G401.6 (cell line): ENCODE results near the gene GPR173.
A peak's percentile ranks its signal among the peaks of the same experiment; 100 is the strongest.

Experiments used
- FAIRE-seq: peaks from 2 replicates; lab custom pipeline; 2012; peaks lifted over from hg19 to GRCh38; lab: Jason Lieb, UNC

The GPR173 gene

GRCh38 chrX:53071604-53072417 is 23.2 kb downstream of the GPR173 start:
- peak; percentile 94 for FAIRE-seq

DNA sequence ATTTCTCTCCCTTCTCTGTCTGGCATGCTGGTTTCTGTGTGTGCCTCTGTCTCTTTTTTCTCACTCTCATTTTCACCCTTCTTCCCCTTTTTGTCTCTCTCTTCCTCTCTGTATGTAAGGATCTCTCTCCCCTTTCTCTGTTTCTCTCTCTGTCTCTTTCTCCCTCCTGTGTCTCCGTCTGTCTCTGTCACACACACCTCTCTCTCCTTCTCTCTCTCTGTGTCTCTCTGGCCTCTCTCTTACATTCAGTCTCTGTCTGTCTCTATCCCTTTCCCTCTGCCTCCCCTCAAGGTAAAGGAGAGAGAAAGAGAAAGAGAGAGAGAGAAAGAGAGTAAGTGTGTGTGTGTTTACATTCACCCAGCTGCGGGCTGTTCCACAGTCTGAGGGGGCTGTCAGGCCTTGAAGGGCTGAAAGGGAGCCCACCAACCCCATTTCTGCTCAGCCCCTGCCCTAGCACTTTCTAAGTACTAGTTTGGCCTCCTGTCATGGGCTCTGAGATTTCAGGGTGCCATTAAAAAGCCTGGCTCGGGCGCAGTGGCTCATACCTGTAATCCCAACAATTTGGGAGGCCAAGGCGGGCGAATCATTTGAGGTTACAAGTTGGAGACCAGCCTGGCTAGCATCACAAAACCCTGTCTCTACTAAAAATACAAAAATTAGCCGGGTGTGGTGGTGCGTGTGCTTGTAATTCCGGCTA is 24.0 kb downstream of the GPR173 start:
- FAIRE-seq: no peak

- FAIRE-seq: peak; percentile 82
These were observed 24.6 kb downstream of the GPR173 start for GRCh38 chrX:53073115-53073586.

GRCh38 chrX:53075011-53075410 is 26.4 kb downstream of the GPR173 start:
- no peak for FAIRE-seq

GRCh38 chrX:53076671-53077070 is 28.1 kb downstream of the GPR173 start:
- FAIRE-seq: no peak

DNA sequence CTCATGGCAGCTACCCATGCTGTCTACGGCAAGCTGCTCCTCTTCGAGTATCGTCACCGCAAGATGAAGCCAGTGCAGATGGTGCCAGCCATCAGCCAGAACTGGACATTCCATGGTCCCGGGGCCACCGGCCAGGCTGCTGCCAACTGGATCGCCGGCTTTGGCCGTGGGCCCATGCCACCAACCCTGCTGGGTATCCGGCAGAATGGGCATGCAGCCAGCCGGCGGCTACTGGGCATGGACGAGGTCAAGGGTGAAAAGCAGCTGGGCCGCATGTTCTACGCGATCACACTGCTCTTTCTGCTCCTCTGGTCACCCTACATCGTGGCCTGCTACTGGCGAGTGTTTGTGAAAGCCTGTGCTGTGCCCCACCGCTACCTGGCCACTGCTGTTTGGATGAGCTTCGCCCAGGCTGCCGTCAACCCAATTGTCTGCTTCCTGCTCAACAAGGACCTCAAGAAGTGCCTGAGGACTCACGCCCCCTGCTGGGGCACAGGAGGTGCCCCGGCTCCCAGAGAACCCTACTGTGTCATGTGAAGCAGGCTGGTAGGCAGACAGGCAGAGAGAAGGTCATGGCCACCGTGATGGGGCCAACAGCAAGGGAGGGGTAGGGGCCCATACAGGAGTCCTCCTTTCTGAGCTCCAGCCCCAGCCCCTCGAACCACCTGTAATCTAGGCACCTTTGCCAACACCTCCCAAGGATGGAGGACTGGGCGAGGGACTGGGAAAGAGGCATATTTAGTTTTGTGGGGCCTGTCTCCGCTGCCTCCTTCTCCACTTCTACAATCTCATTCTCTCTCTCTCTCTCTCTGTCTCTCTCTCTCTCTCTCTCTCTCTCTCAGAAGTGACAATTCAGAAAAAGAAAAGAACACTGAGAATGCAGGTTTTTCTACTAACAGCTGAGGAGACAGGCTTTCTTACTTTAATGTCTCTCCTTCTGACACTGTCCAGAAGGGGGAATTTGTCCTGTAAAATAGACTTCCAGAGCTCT is 28.9 kb downstream of the GPR173 start:
- FAIRE-seq: no peak

- no peak for FAIRE-seq
These were observed 30.4 kb downstream of the GPR173 start for GRCh38 chrX:53078943-53079342.

DNA sequence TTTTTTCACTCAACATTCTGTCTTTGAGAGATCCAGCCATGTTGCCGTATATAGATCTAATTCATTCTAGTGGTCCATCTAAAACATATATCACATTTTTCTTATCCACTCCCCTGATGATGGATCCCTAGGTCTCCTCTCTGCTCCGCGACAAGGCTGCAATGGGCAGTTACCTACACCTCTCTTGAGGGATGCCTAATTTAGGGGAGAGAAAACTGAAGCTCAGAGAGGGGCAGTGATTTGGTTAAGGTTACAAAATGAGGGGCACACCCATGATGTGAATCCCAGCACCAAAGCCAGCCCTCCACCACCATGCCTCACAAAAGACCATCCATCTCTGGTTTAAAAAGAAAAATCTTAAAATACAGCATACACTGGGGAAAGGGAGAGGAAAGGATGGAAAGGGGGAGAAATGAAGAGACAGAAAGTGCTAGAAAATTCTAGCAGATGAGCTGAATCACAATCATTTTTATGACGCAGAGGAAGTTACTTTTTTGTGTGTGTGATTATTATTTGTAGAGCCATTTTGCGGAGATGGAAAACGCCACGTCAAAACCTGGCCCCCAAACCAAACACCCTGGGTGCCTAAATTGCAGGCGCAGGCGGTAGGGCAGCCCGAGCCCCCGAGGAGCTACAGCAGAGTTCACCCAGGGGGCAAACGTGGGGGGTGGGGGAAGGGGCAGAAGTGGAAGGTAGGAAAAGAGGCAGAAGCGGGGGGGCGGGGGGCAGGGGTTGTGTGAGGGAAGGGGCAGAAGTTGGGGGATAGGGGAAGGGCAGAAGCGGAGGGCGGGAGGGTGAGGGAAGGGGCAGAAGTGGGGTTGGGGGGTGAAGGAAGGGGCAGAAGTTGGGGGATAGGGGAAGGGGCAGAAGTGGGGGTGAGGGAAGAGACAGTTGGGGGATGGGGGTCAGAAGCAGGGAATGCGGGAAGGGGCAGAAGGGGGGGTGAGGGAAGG is 32.3 kb downstream of the GPR173 start:
- FAIRE-seq: no peak

DNA sequence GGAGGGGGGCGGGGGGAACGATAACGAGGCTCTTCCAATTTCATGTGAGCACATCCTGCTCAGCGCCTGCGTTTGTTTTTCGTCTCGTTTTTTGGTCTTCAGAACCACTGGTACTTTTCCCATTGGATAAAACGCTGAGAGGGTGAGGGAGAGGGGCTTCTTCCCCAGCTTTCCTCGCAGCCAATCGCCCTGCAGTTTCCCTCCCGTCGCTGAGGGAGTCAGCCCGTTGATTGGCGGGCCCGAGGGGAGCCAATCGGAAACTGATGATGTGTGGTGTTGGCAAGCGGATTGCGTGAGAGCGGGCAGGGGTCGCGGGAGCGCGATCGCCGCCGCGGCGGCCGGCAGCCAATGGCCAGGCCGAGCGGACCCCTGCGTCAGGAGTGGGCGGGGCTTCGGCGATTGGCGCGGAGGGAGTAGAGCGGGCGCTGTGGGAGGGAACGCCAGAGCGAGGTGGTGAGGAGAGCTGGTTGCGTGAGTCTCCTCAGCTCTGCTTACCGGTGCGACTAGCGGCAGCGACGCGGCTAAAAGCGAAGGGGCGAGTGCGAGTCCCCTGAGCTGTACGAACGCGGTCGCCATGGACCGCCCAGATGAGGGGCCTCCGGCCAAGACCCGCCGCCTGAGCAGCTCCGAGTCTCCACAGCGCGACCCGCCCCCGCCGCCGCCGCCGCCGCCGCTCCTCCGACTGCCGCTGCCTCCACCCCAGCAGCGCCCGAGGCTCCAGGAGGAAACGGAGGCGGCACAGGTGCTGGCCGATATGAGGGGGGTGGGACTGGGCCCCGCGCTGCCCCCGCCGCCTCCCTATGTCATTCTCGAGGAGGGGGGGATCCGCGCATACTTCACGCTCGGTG is 33.6 kb downstream of the GPR173 start, which contains the start of gene TSPYL2:
Gene TSPYL2 (plus strand): TSS at position 443 of the 848 bp plus-strand sequence. CDS start 132 bp downstream, at position 575.
- FAIRE-seq: peak; percentile 99

- no peak for FAIRE-seq
These were observed 34.4 kb downstream of the GPR173 start for GRCh38 chrX:53082773-53083616.

DNA sequence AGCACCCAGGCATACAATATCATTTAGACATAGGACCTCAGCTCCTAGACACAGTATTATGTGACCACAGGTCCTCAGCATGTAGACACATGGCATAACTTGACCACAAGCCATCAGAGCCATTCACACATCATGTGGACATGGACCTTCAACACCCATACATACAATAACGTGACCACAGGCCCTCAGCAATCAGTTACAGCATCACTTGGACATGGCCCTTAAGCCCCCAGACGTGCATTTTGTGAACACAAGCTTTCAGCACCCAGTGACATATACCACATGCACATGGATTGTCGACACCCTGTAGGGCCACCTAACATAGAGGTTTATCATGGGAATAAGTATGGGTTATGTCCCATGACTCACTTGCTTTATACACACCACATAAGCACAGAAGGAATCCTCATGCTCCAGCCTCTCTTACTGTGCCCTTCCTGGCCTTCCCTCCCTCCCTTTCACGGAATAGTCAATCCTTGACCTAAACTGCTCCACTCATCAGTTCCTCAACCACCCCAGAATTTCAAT is 35.5 kb downstream of the GPR173 start:
- FAIRE-seq: no peak

GRCh38 chrX:53084863-53085262 is 36.3 kb downstream of the GPR173 start:
- no peak for FAIRE-seq

DNA sequence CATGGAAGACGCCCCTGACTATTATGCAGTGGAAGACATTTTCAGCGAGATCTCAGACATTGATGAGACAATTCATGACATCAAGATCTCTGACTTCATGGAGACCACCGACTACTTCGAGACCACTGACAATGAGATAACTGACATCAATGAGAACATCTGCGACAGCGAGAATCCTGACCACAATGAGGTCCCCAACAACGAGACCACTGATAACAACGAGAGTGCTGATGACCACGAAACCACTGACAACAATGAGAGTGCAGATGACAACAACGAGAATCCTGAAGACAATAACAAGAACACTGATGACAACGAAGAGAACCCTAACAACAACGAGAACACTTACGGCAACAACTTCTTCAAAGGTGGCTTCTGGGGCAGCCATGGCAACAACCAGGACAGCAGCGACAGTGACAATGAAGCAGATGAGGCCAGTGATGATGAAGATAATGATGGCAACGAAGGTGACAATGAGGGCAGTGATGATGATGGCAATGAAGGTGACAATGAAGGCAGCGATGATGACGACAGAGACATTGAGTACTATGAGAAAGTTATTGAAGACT is 37.2 kb downstream of the GPR173 start:
- no peak for FAIRE-seq

DNA sequence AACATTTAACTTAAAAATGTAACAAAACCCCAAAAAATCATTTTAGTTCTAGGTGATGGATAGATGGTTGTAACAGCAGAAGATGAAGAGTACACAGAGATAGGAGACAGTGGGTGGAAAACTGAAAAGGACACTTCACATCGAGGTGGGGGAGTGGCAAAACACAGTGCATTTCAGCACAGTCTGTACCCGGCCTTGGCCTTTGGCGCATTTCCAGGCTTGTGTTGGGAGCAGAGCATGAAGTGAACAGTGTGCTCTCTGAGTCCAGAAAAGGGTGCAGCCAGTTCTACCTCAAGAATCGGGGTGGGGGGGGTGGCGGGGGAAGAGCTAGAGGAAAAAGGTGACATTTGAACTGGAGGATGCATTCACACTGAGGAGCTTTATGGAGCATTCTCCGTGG is 37.9 kb downstream of the GPR173 start:
- no peak for FAIRE-seq

DNA sequence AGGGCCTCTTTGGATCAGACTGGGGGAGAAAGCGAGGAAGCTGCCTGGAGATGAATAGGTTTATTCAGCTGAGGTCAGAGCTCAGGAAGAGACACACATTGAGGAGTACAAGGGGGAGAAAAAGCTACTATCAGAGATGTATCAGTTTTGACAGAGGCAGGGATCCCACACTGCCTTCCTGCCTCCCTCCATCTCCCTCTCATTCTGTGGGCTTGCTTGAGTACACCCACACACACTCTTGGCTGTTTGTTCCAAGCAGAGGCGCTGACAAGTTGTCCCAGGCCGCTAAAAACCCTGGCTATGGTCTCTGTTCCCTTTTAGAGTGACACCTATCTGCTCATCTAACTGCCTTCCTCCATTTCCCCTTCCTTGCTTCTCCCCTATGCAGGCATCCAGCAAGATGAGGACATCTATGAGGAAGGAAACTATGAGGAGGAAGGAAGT is 38.8 kb downstream of the GPR173 start:
- FAIRE-seq: no peak

DNA sequence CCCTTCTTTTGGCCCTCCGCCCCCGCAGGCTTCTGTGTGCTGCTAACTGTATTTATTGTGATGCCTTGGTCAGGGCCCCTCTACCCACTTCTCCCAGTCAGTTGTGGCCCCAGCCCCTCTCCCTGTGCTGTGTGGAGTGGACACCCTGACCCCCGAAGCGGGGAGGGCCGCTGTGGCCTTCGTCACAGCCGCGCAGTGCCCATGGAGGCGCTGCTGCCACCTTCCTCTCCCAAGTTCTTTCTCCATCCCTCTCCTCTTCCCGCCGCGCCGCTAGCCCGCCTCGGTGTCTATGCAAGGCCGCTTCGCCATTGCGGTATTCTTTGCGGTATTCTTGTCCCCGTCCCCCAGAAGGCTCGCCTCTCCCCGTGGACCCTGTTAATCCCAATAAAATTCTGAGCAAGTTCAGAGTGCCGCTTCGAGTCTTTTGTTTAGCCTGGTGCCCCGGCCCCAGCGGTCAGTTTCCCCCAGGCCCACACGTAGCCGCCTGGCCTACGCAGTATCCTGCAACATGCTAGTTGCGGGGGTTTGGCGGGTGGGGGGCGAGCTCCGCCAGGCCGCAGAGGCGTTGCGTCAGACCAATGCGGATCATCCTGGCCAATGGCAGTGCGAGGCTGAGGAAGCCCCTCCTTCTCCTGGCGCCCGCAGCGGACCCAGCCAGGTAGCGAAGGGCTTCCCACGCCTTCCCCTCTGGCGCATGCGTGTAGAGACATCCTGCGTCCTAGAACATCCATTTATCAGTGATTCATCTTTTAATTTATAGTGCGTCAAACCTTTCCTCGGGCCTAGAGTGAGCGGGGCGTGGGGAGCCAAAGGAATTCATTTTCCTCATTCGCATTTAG is 39.8 kb downstream of the GPR173 start:
- FAIRE-seq: peak; percentile 68

GRCh38 chrX:53089224-53089842 is 40.7 kb downstream of the GPR173 start:
- peak; percentile 97 for FAIRE-seq
